ENCODE results near the gene GIMAP6.
"Not testable (repeated sequence)": the region's sequence is repeated elsewhere in the genome, so short reads cannot be mapped to it uniquely, and the experiment has no call there.

Gene GIMAP6

GRCh38 chr7:150648353-150649079, 16.3 kb upstream of the GIMAP6 start:
- in situ Hi-C loops (cut with HindIII; ENCODE audit: low sequenced_read_pairs) = no loop called here

- in situ Hi-C loops (cut with HindIII; ENCODE audit: low sequenced_read_pairs) = no loop called here
Observed at GRCh38 chr7:150645259-150646020, 13.3 kb upstream of the GIMAP6 start.

GRCh38 chr7:150642926-150643325, 10.7 kb upstream of the GIMAP6 start:
- in situ Hi-C loops (cut with HindIII; ENCODE audit: low sequenced_read_pairs) = no loop called here

GRCh38 chr7:150641854-150642253, 9.7 kb upstream of the GIMAP6 start:
- in situ Hi-C loops (cut with HindIII; ENCODE audit: low sequenced_read_pairs) = no loop called here

- in situ Hi-C loops (cut with HindIII; ENCODE audit: low sequenced_read_pairs) = no loop called here
Observed at GRCh38 chr7:150633926-150634325, 1.7 kb upstream of the GIMAP6 start.

GRCh38 chr7:150631084-150631826, 930 bp downstream of the GIMAP6 start:
- in situ Hi-C loops (cut with HindIII; ENCODE audit: low sequenced_read_pairs) = no loop called here

- in situ Hi-C loops (cut with HindIII; ENCODE audit: low sequenced_read_pairs) = no loop called here
Observed at GRCh38 chr7:150629347-150629746, 2.8 kb downstream of the GIMAP6 start.

- in situ Hi-C loops (cut with HindIII; ENCODE audit: low sequenced_read_pairs) = no loop called here
Observed at GRCh38 chr7:150627959-150628358, 4.2 kb downstream of the GIMAP6 start.

- in situ Hi-C loops (cut with HindIII; ENCODE audit: low sequenced_read_pairs) = no loop called here
Observed at GRCh38 chr7:150626696-150627095, 5.5 kb downstream of the GIMAP6 start.

GRCh38 chr7:150621376-150621775, 10.8 kb downstream of the GIMAP6 start:
- in situ Hi-C loops (cut with HindIII; ENCODE audit: low sequenced_read_pairs) = no loop called here

GRCh38 chr7:150620617-150621371, 11.4 kb downstream of the GIMAP6 start:
- in situ Hi-C loops (cut with HindIII; ENCODE audit: low sequenced_read_pairs) = no loop called here

GRCh38 chr7:150620061-150620460, 12.1 kb downstream of the GIMAP6 start:
- in situ Hi-C loops (cut with HindIII; ENCODE audit: low sequenced_read_pairs) = no loop called here

GRCh38 chr7:150615221-150615755, 16.9 kb downstream of the GIMAP6 start:
- in situ Hi-C loops (cut with HindIII; ENCODE audit: low sequenced_read_pairs) = not testable (repeated sequence)

GRCh38 chr7:150614426-150614825, 17.8 kb downstream of the GIMAP6 start:
- in situ Hi-C loops (cut with HindIII; ENCODE audit: low sequenced_read_pairs) = not testable (repeated sequence)

GRCh38 chr7:150613880-150614279, 18.3 kb downstream of the GIMAP6 start:
- in situ Hi-C loops (cut with HindIII; ENCODE audit: low sequenced_read_pairs) = no loop called here

- in situ Hi-C loops (cut with HindIII; ENCODE audit: low sequenced_read_pairs) = no loop called here
Observed at GRCh38 chr7:150612925-150613324, 19.3 kb downstream of the GIMAP6 start.

- in situ Hi-C loops (cut with HindIII; ENCODE audit: low sequenced_read_pairs) = no loop called here
Observed at GRCh38 chr7:150610233-150610632, 22.0 kb downstream of the GIMAP6 start.

GRCh38 chr7:150603600-150603999, 28.6 kb downstream of the GIMAP6 start:
- in situ Hi-C loops (cut with HindIII; ENCODE audit: low sequenced_read_pairs) = not testable (repeated sequence)

GRCh38 chr7:150595361-150595760, 36.8 kb downstream of the GIMAP6 start:
- in situ Hi-C loops (cut with HindIII; ENCODE audit: low sequenced_read_pairs) = no loop called here

GRCh38 chr7:150594805-150595204, 37.4 kb downstream of the GIMAP6 start:
- in situ Hi-C loops (cut with HindIII; ENCODE audit: low sequenced_read_pairs) = no loop called here

GRCh38 chr7:150587551-150587950, 44.6 kb downstream of the GIMAP6 start:
- in situ Hi-C loops (cut with HindIII; ENCODE audit: low sequenced_read_pairs) = no loop called here
